Activated T-helper 9 cell treated with anti-CD3 and anti-CD28 coated beads, Interleukin-2, amount 50 U/mL, for 16 hours (primary cell): Measurements from ENCODE around the gene ATP6V1G3.
"Not testable (repeated sequence)": the region's sequence is repeated elsewhere in the genome, so short reads cannot be mapped to it uniquely, and the experiment has no call there.

Experiments
- DNase-seq: peaks from one replicate; pipeline ENCODE4 v3.0.0-alpha.2; 2020; ENCODE audit warnings: low read depth

Gene ATP6V1G3

DNA sequence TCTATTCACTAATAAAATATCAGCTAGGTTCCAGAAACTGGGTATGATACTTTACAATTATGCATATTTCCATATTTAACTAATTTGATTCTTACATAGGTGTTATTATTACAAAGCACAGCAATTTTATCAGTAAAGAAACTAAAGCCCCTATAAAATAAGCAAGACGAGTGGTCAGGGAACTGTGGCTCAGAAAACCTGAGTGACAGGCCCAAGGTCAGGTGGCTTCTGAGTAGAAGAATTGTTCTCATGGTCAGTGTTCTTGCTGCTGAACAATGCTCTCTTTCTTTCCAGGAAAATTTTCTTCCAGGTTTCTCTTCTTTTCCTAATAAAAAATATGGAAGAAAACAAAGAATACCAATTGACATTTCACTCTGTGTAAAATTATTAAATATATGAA, 2.2 kb upstream of the ATP6V1G3 start:
- DNase-seq, result no peak

DNA sequence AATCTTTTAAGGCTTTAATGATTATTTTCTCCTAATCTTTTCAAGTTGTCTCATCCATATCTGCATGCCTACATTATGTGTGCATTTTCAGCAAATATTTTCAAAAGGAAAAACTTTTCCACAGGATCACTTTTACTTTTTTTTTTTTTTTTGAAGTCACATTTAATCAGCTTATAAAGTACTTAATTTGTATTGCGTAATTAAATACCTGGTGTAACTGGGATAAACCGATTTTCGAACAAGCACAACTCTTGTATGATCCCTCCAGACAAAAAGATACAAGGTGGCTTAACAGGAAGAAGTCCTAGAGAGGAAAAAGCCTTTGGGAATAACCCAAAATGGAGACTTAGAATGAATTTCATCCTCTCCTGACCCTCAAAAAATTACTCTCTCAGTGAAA, 1.3 kb upstream of the ATP6V1G3 start:
- DNase-seq, result no peak

DNA sequence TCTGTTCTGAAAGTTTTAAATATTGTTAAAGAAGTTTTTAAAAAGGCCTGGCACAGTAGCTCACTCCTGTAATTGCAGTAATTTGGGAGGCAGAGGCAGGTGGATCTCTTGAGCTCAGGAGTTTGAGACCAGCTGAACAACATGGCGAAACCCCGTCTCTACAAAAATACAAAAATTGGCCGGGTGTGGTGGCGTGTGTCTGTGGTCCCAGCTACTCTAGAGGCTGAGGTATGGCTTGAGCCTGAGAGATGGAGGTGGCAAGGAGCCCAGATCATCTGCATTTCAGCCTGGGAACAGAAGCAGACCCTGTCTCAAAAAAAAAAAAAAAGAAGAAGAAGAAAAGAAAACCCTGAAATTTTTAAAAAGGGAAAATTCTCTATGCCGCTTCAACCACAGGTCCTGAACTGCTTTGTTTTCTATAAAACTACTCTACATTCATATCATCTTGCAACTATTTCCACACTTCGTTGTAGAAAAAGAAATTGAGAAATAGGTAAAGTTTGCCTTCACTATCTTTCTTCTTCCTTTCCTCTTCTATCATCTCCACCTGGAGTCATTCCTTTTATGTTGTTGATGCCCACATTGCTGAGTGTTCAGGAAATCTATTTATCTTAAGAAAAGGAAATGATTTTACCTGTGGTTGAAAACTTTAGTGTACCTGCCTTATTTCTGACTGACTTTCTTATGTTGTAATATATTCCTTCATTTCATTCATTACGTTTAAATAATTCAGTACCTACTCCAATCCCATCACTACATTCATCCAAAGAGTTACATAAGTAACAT, 1.7 kb downstream of the ATP6V1G3 start:
- no peak for DNase-seq

DNA sequence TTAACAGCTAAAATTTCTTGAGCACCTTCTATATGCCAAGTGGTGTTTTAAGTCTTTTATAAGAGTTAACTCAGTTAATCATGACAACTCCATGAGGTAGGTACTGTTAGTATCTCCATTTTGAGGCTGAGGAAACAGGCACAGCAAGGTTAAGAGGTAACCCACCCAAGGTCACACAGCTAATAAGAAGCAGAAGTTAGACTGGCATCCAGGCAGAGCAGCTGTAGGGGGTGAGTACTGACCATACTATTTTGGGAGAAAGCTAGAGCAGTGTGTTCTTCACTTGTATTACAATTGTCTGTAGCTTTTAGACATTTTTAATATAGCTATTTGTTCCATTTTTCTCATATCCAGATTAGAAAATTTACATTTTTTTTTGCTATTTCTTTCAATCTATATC, 4.8 kb downstream of the ATP6V1G3 start:
- DNase-seq, result no peak

DNA sequence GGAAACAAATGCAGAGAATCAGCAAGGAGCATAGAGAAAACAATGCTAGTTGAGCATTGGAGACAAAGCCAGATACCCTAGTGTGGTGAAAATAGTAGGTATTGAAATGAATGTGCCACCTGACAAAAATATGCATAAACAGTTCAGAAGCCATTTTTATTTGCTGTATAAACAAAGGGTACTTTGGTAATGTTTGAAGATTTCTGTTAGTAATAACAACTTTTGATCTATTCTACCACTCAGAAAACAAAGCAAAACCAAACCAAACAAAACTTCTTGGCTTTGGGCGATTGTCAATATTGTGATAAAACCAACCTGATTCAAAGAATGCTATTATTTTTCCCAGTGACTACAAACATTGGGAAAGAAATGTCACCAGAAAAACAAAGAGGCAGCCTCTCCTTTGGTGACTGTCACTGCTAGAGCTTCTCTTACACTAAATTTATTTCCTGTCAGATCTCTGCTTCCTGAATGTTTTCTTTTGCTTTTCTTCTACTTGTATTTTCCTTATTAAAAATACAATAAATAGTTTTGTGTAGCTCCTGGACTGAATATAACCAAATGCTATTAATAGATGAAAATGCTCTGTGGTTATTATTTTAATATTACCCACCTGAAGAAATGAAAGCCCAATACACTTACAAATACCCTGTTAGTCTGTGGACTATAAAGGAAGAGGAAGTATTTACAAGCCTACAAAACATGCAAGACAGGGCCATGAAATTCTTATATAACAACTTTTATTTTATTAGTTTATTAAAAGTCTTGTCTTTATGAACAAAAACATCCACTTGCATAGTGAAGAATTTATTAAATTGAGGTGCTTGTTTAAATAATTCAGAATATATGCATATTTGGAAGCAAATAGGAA, 5.7 kb downstream of the ATP6V1G3 start:
- no peak for DNase-seq

DNA sequence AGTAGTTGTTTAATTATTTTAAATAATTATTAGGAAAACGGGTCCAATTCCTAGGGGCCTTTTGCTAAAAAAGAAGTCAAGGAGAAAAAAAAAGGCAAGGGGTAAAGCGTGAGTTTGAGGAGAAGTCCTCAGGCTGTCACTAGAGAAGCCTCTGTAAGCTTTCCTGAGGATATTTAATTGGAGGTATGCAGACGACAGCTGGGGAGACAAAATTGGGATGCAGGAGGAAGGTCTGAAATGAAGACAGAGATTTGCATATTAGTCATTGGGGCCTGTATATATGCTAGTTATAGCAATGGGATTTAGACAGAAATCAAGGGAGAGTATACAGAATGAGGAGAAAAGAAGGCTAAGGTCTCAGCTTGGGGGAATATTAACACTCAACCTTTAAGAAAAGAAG, 8.6 kb downstream of the ATP6V1G3 start:
- no peak for DNase-seq

DNA sequence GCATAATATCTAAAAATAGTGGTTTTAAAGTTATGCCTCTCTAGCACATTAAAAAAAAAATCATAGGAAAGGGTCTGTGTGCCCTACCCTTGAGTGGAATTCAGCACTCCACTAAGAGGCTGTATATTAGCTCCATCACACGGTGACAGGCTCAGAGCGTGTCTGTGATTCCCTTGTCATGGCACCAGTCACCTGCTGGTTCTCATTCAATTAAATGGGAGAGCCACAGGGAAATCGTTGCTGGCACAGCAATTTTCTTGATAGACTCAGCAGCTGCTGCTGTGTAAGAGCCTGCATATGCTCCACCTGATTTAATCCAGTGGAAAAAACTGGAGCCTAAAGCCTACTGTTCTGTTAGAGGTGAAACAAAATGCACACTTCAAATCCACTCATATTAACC, 9.5 kb downstream of the ATP6V1G3 start:
- no peak for DNase-seq

DNA sequence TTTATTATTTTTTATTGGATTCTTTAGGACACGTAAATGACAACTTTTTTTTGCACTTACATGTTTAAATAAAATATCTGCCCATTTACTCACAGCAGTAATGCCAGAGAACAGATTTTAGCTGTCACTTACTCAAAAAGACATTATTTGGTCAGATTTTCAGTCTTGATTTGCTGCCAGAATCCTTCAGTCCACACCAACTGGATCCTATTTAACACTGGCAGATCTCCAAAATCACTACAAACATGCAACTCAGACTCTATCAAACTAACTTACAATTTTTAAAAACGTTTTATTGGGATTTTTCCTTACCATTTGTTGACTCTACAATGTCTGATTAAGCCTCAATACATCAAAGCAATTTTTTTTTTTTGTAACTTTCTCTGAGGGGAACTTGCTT, 11.1 kb downstream of the ATP6V1G3 start:
- DNase-seq, result no peak

DNA sequence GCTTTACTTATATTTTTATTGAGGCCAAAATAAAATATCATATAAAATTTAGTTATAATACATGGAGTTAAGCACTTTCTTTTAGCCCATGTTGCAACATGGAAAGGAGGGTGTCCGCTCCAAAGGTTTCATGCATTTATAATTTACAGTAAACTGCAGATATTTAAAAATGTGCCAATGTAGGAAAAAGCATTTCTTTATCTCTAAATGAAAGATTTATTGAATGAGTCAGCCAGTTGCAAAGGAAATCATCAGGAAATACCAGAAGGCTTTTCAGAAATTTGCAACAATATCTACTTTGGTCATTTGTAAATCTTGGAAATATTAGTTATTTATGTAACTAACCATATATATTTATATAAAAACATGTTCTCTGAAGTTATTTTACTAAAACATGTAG, 12.1 kb downstream of the ATP6V1G3 start:
- DNase-seq, result no peak

DNA sequence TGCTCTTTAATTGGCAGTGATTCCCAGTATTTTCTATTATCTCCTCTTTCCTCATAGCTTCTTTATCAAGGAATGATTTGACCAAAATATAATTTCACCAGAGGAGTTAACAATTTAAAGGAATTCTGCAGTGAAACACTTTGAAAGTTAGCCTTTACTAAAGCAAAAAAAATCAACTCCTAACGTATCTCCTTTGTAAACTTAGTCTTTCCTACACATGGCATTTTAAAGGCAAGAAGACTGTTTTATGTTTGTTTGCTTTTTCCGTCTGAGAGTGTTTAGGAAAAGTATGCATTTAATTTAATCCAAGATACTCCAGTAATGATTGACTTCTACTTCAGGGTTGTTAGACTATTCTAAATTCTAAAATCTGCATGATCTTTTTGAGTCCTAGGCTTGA, 15.9 kb downstream of the ATP6V1G3 start:
- no peak for DNase-seq

DNA sequence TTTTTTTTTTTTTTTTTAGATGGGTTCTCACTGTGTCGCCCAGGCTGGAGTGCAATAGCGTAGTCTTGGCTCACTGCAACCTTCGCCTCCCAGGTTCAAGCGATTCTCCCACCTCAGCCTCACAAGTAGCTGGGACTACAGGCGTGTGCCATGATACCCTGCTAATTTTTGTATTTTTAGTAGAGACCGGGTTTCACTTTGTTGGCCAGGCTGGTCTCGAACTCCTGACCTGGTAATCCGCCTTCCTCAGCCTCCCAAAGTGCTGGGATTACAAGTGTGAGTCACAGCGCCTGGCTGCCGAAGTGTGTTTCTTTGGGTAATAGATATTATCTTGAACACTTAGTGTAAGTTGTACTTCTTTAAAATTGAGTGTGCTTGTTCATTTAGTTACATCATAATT, 16.4 kb downstream of the ATP6V1G3 start:
- DNase-seq, result not testable (repeated sequence)

DNA sequence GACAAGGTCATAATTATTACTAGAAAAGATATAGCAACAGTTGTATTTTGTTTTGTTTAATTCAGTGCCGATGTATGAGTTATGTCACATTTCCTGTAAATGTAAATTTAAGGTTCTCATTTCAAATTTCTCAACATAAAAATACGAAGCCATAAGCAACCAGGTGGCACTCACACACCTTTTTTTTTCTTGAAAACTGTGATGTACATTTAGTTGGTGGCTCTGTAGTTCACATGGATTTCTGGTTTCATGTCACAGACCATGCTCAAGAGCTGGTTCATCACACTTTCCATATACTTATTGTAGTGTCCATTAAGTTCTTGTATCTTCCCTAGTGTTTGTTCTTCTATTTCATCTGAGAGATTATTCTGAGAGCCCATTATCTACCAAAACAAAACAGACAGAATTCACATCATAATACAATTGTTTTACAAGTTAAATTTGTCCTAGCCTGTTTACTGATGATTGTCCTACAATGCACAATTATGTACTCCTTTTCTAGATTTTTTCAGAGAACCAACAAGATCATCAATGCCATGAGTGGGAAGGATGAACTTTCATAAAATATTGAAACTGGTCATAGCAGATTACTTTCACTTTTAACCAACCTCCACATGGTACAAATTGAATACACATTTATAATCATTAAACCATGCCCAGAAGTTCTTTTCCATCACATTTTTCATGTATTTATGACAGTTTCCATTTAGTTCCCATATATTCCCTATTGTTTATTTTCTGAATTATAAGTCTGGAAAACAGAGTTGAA, 17.1 kb downstream of the ATP6V1G3 start:
- DNase-seq, result no peak

DNA sequence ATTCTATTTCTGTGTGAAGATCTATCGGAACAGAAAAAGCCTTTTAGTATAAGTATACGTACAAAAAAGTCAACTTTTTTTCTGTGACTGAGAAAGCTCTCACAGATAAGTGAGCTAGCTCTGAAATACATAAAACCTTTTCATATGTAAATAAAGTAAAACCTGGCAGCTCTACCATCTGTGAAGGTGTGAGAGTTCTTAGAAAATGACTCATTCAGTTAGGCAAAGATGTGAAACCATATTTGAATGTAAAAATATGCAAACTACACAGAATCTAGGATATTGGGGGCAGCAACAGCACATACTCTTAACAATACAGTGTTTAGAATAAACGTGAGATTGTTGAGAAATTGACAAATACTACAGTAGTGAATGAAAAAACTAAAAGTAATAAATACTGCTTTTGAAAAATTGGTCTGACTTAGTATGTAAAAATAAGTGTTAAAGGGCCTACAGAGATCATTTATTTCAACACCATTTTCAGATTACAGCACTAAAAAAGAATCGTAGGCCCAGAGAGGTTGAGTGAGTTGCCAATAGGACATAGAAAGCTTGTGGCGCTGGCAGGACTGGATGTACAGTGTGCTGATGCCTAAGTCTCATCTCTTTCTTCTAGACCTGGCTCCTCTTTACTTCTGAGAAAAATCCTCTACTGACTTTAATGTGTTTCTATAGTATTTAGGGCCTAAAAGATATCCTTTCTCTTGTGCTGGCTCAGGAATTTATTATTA, 19.8 kb downstream of the ATP6V1G3 start:
- DNase-seq, result no peak

DNA sequence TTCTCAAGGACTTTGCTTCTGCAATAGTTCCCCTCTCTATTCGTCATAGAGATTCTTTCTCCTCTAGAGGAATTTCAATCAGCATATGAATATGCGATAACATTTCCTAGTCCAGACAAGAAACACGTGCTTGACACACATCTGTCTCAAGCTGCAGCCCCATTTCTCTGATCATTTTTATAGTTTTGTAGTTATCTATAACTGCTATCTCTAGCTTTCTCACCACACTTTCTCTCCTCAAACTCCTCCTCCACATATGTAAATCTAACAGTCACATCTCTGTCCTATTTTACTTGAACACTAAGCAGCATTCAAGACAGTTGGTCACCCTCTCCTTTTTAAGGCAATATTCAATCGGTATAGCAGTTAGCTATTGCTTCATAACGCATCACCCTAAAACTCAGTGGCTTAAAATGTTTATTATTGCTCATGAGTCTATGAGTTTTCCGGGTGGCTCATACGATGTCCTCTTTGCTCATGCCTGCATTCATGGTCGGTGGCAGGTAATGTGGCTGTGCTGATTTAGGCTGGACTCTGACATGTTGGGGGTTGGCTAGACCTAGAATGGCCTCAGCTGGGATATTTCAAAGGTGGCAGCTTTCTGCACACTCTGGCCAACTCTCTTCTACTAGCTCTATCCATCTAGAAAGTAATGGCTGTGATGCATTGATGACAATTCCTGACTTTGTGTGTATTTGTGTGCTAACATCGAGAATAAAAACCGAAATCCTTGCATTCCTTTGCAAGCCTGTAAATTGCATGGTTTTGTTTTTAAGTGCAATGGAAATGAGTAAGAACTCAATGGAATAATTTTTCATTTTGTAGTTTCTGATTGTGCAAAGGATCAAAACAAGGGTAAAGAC, 20.6 kb downstream of the ATP6V1G3 start:
- DNase-seq, result no peak

DNA sequence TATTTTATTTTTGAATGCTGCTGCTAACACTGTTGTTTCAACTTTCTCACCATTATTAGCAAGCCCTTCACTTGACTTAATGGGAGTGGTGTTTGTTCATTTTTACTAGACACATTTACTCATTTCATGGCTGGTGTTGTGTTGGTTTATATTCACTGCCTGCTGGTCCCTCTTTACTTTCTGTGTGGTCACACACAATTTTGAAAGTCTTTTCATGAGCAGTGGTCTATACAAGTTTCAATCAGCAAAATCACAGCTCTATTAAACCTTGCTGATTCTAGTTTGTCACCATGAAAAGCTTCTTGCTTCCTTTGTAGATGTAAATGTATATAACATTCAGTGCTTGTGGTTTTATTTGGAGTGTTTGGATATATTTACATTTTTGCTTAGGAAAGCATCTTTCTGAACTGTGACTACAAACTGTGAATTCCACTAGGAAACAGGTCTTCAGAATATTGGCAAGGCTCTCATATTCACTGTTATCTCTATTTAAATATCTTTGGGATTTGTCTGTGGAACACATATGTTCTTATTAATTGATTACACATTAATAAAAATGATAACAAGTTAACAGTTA, 22.8 kb downstream of the ATP6V1G3 start:
- DNase-seq, result no peak

DNA sequence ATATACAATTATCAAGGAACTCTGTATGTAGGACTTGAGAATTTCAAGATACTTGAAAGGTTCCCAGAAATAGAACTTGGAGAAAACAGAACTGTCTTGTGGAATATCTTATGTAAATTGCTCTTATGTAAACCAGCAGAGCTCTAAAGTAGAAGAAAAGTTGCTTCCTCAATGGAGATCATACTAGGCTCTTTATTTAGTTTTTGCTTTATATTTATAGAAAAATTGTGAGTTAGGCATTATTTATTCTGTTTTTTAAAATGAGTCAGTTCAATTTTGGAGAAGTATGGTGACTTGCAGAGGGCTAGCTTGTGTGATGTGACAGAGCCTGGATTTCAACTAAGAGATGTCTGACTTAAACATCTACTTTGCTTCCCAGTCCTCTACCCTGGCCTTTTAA, 40.4 kb downstream of the ATP6V1G3 start:
- no peak for DNase-seq

DNA sequence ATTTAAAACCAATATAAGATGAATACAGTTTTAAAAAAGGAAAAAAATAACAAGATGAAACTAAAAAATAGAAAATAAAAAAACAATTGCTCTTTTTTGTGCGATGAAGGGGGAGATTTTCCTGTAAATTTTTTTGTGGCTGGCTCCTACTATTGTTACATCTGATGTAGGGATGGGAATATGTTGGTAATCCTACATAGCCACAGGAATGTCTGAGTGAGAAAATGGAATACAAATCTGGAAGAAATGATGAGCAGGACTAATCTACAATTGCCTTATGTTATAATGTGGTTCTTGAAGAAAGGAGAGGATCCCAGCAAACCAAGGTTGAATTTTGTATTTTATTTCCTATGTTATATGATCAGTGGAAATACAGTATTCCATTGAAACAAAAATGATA, 40.9 kb downstream of the ATP6V1G3 start:
- DNase-seq, result no peak

DNA sequence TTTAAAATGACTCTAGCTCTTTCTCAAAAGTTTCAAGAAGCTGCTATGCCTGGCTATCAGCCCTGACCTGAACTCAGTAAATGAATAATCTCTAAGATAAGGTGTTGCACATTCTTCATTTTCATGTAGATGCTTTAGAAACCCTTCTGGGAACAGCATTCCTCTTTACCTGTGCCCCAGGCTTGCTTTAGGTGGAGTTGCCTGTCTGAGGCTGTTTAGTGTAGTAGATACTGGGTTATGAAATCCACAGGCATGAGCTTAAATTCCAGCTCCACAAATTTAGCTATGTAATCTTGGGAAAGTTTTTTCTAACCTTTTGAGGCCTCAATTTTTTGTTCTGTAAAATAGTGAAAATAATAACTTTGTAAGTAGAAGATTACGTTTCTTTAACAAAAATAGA, 41.6 kb downstream of the ATP6V1G3 start:
- no peak for DNase-seq

DNA sequence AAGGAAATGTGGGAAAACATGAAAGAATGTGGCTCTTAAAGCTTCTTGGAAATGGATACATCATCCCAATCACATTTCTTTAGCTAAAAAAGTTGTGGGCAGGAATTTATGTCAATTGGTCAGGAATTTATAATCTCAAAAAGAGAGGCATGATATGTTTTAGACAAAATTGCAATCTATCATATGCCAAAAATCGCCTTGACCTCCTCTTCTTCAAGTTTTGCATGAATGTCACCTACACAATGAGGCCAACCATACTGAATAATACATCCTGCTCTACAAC, 42.4 kb downstream of the ATP6V1G3 start:
- no peak for DNase-seq

DNA sequence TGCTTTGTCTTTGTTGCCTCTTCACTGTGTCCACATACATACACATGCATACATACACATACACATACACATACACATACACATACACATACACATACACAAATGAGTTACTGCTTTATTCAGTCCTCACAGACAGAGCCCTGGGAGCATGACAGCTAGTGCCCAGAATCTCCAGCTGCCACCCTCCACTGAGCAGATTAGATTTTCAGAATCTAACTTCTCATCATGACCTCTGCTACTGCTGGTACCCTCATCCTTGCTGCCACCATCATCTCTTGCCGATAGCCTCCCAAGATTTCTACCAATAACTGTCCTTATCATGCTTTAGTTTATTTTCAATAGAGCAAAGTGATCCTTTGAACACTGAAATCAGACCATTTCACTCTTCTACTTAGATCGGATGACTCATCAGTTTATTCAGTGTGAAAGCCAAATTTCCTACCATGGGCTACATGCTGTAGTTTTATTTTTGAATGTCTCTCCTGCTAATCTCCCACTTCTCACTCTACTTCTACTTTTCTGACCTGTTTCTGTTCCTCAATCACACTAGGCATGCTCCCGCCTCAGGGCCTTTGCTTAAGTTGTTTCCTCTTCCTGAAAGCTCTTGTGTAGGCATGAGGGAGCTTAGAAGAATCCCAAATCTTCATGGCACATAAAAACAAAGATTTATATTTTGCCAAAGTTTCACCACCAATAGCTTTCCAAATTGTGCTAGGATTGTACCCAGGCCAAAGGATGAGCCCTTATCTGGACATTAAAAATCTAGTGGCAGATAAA, 43.0 kb downstream of the ATP6V1G3 start:
- DNase-seq, result no peak
